GM19193 (cell line): ENCODE results near the gene POLR3E.

Experiments used
- POLR2A ChIP-seq: IDR thresholded peaks from 4 replicates; pipeline ENCODE4 v1.6.1; 2011; ENCODE audit not compliant: insufficient read depth, insufficient read length; ENCODE audit errors: extremely low read depth

POLR3E gene

DNA sequence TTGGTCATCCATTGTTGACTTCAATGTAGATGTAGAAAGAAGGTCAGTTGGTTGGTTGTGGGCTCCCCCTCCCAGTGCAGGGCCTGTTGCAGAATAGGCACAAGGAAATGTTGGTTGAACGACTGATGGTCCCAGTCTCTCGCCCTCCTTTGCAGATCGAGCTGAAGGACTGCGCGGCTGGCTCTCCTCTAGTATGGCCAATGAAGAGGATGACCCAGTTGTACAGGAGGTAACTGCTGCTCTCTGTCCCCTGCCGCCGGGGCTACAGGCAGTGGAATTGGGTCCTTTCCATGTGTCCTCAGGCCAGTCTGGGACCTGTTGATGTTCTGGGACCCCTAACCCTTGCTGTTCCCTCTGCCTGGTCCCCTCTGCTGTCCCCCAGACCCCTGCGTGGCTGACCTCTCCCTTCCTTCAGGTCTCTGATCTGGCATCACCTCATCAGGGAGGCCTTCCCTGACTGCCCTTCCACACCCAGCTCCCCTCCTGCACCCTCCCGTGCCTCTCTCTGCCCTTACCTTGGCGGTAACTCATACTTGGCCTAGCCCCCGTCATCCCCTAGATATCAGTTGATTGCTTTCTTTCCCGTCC lies 5.7 kb downstream of the POLR3E start:
- TF ChIP-seq POLR2A, result no peak

DNA sequence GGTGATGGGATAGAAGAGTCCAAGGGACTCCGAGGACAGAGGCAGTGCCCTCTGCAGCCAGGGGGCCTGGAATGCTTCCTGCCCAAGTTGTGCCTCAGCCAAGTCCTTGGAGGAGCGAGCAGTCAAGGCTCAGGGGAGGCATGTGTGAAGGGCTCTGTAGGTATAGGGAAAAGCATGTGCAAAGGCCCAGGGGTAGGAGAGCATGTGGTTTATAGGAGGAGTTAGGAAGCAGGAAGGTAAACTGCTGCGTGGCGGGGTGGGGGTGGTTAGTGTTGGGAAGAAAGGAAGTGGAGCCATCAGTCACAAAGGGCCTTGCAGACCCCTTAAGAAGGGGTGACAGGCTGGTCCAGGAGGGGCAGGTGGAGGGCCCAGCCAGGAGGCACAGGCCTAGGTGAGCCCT lies 7.2 kb downstream of the POLR3E start:
- TF ChIP-seq POLR2A, result no peak

DNA sequence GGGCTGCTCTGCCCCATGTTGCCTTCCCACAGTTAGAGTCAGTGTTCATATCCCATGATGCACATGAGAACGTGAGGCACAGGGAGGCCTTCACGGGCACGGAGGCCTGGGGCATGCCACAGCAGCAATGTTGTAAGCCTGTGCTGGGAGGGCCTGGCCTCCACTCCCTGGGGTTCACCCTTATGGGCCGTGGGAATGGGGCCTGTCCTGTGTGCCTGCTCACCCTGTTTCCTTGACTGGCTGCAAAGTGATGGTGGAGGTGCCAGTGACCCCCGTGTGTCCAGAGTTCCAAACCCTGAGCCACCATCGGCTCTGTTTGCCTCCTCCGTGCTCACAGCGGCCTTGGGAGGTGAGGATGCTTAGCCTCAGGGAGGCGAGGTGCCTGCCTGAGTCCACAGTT lies 9.6 kb downstream of the POLR3E start:
- TF ChIP-seq POLR2A, result no peak

GRCh38 chr16:22307838-22308237 lies 10.6 kb downstream of the POLR3E start:
- TF ChIP-seq POLR2A, result no peak

GRCh38 chr16:22308824-22309520 lies 11.8 kb downstream of the POLR3E start:
- no peak for TF ChIP-seq POLR2A

GRCh38 chr16:22311520-22311919 lies 14.3 kb downstream of the POLR3E start:
- TF ChIP-seq POLR2A, result no peak

- no peak for TF ChIP-seq POLR2A
Measured at GRCh38 chr16:22312897-22313781, 15.9 kb downstream of the POLR3E start.

DNA sequence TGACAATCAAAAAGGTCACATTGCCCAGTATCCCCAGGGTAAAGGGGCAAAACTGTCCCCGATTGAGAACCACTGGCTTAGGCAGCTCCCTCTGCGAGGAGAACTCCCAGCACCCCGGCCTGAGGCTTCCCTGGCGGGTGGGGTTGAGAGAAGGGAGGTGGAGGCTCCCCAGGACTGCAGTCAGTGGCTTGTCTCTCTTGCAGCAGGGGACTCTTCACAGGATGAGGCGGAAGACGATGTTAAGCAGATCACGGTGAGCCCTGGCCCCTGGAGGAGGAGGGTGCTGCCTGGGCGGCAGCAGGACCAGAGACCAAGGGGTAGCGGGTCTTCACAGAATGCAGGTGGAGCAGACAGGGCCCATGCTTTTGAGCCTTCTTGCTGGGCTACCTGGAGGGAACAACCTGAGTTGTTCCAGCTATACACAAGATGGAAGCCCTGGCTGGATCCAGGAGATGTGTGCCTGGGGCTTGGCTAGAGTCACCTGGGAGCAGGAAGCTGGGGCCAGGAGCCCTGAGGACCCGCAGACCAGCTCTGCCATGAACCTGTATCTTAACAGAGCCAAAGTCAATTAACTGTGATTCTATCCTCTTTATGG lies 16.8 kb downstream of the POLR3E start:
- TF ChIP-seq POLR2A, result no peak

GRCh38 chr16:22314661-22315626 lies 17.7 kb downstream of the POLR3E start:
- no peak for TF ChIP-seq POLR2A

- no peak for TF ChIP-seq POLR2A
Measured at GRCh38 chr16:22315979-22316378, 18.8 kb downstream of the POLR3E start.

DNA sequence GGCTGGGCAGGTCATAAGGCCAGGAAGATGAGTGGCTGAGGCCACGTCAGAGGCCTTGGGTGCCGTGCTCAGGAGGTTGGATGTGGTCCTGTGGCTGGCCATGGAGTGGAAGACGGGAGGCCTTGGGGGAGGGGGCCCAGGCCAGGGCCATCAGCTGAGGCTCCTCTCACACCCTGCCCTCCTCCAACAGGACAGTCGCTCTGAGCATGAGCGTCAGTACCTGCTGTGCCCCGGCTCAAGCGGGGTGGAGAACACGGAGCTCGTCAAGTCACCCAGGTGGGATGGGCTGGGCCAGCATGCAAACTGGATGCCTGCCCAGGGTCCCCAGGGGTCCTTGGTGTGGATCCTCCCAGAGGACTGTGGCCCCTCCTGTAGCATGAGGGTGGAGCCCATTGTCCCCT lies 19.2 kb downstream of the POLR3E start:
- no peak for TF ChIP-seq POLR2A

- no peak for TF ChIP-seq POLR2A
Measured at GRCh38 chr16:22317001-22317530, 19.9 kb downstream of the POLR3E start.

DNA sequence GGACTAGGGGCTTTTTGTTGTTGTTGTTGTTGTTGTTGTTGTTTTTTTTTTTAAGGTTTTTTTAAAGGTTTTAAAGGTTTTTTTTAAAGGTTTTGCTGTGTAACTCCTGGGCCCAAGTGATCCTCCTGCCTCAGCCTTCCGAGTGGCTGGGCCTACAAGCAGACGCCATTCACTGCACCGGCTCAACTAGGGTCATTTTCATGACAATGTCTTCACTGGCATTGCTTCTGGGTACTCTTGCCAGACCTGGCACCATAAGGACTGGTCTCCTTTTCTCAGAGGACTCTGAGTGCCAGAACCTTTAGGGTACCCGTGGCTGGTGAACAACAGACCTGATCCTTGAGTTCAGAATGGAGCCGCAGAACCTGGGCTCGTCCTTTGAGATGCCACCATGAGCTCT lies 20.4 kb downstream of the POLR3E start:
- TF ChIP-seq POLR2A, result no peak

GRCh38 chr16:22318690-22319358 lies 21.6 kb downstream of the POLR3E start:
- no peak for TF ChIP-seq POLR2A
